Vagina (tissue), 2 donors: ENCODE results near the gene CRHBP. TPM values are rescaled to one million over a fixed set of nuclear protein-coding genes. Genes with fewer than 3 reads are reported as not detected.
"Not testable (repeated sequence)": the region's sequence is repeated elsewhere in the genome, so short reads cannot be mapped to it uniquely, and the experiment has no call there.

ENCODE experiments used
- DNase-seq, 2 donors: peaks; one replicate each; pipeline ENCODE4 v3.0.0-alpha.2; 2017; ENCODE audit errors: extremely low spot score in 2 of 2
- H3K27ac ChIP-seq: fragments of 200-600 bp; sonication (generic); one replicate; pipeline ENCODE4 v1.5.1; 2019
- H3K27me3 ChIP-seq: fragments of 200-600 bp; sonication (generic); one replicate; pipeline ENCODE4 v1.5.1; 2019
- H3K36me3 ChIP-seq, 2 donors: fragments of 200-600 bp; sonication (generic); one replicate each; pipeline ENCODE4 v1.5.1; 2017 to 2019
- H3K4me1 ChIP-seq: fragments of 200-600 bp; sonication (generic); one replicate; pipeline ENCODE4 v1.5.1; 2019
- H3K4me3 ChIP-seq, 2 donors: fragments of 200-600 bp; sonication (generic); 1 replicate in 1 of 2; 2 replicates in 1 of 2; pipeline ENCODE4 v1.5.1; 2016 to 2019
- H3K9me3 ChIP-seq: fragments of 200-600 bp; sonication (generic); one replicate; pipeline ENCODE4 v1.5.1; 2019
- POLR2A ChIP-seq, 2 donors: fragments of 450-650 bp; IDR thresholded peaks; one replicate each; pipeline ENCODE4 v1.6.1; 2017; ENCODE audit warnings: antibody characterized with exemption in 2 of 2, mild to moderate bottlenecking in 2 of 2, moderate library complexity in 2 of 2
- POLR2AphosphoS5 ChIP-seq, 2 donors: sonication (generic); formaldehyde crosslinking; IDR thresholded peaks; one replicate each; pipeline ENCODE4 v1.9.0; 2017; ENCODE audit warnings: antibody characterized with exemption in 2 of 2, mild to moderate bottlenecking in 2 of 2, low read depth in 1 of 2; ENCODE audit not compliant: insufficient read depth in 1 of 2
- intact Hi-C: fragments of 100-400 bp; cut with DNase I; formaldehyde crosslinking; loops from one replicate; pipeline ENCODE4 v1.15.1; 2023
- total RNA-seq: library from RNA; depleted of rRNA; stranded (reverse); fragments of >200 nt; gene quantifications from one replicate; pipeline ENCODE4 v1.2.3, GENCODE V29; 2016
- TF ChIP-seq, protein P1 (sequence below), 3 experiments: fragments of 450-650 bp in 2 of 3; fragments of 200-600 bp in 1 of 3; sonication (generic) in 1 of 3; IDR thresholded peaks; one replicate each; pipeline ENCODE4 v1.5.1; 2017 to 2019; ENCODE audit warnings: antibody characterized with exemption in 3 of 3, mild to moderate bottlenecking in 2 of 3, moderate library complexity in 2 of 3

CRHBP gene, protein sequence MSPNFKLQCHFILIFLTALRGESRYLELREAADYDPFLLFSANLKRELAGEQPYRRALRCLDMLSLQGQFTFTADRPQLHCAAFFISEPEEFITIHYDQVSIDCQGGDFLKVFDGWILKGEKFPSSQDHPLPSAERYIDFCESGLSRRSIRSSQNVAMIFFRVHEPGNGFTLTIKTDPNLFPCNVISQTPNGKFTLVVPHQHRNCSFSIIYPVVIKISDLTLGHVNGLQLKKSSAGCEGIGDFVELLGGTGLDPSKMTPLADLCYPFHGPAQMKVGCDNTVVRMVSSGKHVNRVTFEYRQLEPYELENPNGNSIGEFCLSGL
- total RNA-seq: 5.9 TPM

DNA sequence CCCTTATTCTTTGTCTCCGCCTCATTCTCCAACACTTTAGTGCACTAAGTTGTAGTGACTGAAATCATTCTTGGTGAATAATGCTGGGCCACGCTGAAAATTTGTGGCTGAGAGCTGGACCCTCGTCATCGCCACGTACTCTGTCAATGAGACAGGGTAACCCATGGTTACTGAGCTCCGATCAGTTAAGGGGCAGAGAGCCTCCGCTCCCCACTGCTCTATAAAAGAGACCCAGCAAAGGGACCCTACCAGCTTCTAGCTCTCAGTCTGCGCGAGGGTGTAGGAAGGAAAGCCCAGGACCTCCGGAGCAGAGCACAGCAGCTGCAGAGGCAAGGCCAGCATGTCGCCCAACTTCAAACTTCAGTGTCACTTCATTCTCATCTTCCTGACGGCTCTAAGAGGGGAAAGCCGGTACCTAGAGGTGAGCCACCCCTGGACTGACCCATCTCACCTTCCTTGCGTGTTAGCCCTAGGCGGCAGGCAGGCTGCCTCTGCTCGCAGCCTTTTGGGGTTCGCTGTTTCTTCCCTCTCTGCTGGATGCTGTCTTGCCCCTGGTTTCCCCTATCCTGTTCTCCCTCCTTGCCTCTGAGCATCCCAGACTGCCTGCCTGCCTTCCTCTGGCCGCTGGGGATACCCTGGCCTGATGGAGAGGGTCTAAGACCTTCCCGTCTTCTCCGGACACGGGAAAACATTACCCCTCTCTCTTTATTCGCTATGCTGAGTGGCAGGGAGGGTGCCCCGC is at the start of gene CRHBP:
TSS of gene CRHBP (plus strand) at position 251 of the 742 bp plus-strand sequence. CDS start at position 341, 90 bp downstream.
- peak within 1 kb of the TSS; percentile 28 to 35 for H3K4me3 ChIP-seq
- intact Hi-C loops: no loop called here

DNA sequence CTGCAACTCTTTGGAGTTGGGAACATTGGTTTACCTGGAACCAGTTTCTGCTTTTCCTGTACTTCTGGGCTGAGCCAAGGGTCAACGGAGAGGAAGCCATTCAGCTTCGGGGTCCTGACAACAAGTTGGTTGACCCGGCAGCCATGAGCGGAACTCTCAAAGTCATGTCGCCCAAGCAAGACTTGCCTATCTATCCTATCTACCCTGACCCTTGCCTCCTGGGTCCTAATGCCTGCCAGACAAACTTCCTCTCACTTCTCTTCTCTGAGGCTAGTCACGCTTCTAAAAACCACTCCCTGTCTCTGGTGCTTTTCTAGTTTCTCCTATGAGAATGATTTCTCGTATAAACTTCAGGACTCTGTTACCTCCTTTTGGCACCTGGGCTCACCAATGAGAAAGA is 44.7 kb upstream of the CRHBP start:
- Histone ChIP-seq H3K27ac (no peak overlapping the region), H3K4me1 (no peaks in the 10 kb centered on the region), H3K36me3 (no peaks in the 10 kb centered on the region), H3K4me3 (no peak overlapping the region), H3K9me3 (no peaks in the 10 kb centered on the region), H3K27me3 (no peaks in the 10 kb centered on the region)
- TF ChIP-seq POLR2AphosphoS5 (IDR thresholded peaks at IDR 0.05; ENCODE audit: insufficient read depth in 1 of 2, low read depth in 1 of 2): no peak
- TF ChIP-seq, protein P1, sequence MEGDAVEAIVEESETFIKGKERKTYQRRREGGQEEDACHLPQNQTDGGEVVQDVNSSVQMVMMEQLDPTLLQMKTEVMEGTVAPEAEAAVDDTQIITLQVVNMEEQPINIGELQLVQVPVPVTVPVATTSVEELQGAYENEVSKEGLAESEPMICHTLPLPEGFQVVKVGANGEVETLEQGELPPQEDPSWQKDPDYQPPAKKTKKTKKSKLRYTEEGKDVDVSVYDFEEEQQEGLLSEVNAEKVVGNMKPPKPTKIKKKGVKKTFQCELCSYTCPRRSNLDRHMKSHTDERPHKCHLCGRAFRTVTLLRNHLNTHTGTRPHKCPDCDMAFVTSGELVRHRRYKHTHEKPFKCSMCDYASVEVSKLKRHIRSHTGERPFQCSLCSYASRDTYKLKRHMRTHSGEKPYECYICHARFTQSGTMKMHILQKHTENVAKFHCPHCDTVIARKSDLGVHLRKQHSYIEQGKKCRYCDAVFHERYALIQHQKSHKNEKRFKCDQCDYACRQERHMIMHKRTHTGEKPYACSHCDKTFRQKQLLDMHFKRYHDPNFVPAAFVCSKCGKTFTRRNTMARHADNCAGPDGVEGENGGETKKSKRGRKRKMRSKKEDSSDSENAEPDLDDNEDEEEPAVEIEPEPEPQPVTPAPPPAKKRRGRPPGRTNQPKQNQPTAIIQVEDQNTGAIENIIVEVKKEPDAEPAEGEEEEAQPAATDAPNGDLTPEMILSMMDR (IDR thresholded peaks at IDR 0.05): no peak
- TF ChIP-seq POLR2A (IDR thresholded peaks at IDR 0.05): no peak
- DNase-seq: no peak
- intact Hi-C loops: no loop called here

More for the DNA sequence above, at the start of gene CRHBP:
- H3K27ac ChIP-seq: peak within 1 kb of the TSS; percentile 5
- H3K4me1 ChIP-seq: peaks cover 9% of the 10 kb centered on the region
- no peak for DNase-seq
- peaks cover 7% of the 10 kb centered on the region for H3K27me3 ChIP-seq
- H3K9me3 ChIP-seq: no peaks in the 10 kb centered on the region
- TF ChIP-seq POLR2AphosphoS5 (IDR thresholded peaks at IDR 0.05; ENCODE audit: insufficient read depth in 1 of 2, low read depth in 1 of 2): no peak
- no peak for TF ChIP-seq POLR2A (IDR thresholded peaks at IDR 0.05)
- TF ChIP-seq, protein P1 (IDR thresholded peaks at IDR 0.05): no peak
- H3K36me3 ChIP-seq: no peaks in the 10 kb centered on the region

DNA sequence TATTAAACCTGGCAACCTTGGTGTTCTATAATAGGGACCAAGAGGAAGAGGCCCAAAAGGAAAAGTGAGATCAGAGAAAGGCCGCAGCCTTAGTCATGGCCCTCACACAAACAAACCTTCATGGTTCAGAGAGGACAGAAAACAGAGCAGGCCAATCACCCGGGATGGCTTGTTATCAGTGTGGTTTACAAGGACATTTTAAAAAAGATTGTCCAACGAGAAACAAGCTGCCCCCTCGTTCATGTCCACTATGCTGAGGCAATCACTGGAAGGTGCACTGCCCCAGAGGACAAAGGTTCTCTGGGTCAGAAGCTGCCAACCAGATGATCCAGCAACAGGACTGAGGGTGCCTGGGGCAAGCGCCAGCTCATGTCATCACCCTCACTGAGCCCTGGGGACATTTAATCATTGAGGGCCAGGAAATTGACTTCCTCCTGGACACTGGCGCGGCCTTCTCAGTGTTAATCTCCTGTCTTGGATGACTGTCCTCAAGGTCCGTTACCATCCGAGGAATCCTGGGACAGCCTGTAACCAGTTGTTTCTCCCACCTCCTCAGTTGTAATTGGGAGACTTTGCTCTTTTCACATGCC is 42.4 kb upstream of the CRHBP start:
- H3K36me3 ChIP-seq, intact Hi-C loops, H3K27ac ChIP-seq, H3K27me3 ChIP-seq, H3K4me1 ChIP-seq, H3K9me3 ChIP-seq, H3K4me3 ChIP-seq, DNase-seq: not testable (repeated sequence)

DNA sequence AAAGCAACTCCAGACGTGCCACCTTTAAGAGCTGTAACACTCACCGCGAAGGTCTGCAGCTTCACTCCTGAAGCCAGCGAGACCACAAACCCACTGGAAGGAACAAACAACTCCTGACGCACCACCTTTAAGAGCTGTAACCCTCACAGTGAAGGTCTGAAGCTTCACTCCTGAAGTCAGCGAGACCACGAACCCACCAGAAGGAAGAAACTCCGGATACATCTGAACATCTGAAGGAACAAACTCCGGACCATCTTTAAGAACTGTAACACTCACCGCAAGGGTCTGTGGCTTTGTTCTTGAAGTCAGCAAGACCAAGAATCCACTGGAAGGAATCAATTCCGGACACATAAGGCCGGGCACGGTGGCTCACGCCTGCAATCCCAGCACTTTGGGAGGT is 38.2 kb upstream of the CRHBP start:
- intact Hi-C loops, H3K27me3 ChIP-seq, H3K9me3 ChIP-seq, H3K4me1 ChIP-seq, DNase-seq, H3K36me3 ChIP-seq, H3K4me3 ChIP-seq, H3K27ac ChIP-seq: not testable (repeated sequence)

DNA sequence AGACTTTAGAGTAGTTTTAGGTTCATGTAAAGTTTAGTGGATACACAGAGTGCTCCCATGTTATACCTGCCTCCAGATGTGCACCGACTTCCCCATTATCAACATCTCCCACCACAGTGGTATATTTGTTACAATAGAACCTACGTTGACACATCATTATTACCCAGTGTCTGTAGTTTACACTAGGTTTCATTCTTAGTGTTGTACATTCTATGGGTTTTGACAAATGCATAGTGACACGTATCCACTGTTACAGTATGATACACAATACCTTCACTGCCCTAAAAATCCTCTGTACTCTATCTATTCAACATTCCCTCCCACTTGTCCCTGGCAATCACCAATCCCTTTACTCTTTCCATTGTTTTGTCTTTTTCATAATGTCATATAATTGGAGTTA is 34.3 kb upstream of the CRHBP start:
- no peaks in the 10 kb centered on the region for H3K4me1 ChIP-seq
- DNase-seq: no peak
- H3K36me3 ChIP-seq: no peaks in the 10 kb centered on the region
- H3K27me3 ChIP-seq: no peaks in the 10 kb centered on the region
- intact Hi-C loops: no loop called here
- no peak overlapping the region for H3K27ac ChIP-seq
- H3K4me3 ChIP-seq: no peak overlapping the region
- no peaks in the 10 kb centered on the region for H3K9me3 ChIP-seq
- TF ChIP-seq POLR2A (IDR thresholded peaks at IDR 0.05) (no peak), POLR2AphosphoS5 (IDR thresholded peaks at IDR 0.05; ENCODE audit: insufficient read depth in 1 of 2, low read depth in 1 of 2) (no peak)
- TF ChIP-seq, protein P1 (IDR thresholded peaks at IDR 0.05): no peak

DNA sequence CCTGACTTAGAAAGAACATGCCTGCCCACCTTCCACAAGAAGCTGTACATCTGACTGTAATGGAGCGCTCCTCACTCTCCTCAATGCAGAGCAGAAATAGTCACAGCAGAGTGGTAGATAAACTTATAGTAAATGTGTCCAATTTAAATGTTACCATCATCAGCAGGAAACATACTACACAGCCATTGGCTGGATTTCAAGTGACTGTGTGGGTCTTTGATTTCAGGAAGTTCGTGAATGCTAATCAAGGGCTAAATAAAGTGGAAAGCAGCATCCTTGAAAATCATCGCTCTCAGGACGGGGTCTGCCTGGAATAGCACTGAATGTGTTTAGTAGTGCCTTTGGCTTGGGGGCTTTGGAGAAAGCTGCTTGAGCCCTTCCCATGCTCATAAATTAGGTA is 32.4 kb upstream of the CRHBP start:
- no peaks in the 10 kb centered on the region for H3K27me3 ChIP-seq
- H3K27ac ChIP-seq: no peak overlapping the region
- intact Hi-C loops: no loop called here
- TF ChIP-seq, protein P1 (IDR thresholded peaks at IDR 0.05): no peak
- TF ChIP-seq POLR2AphosphoS5 (IDR thresholded peaks at IDR 0.05; ENCODE audit: insufficient read depth in 1 of 2, low read depth in 1 of 2): no peak
- no peak for TF ChIP-seq POLR2A (IDR thresholded peaks at IDR 0.05)
- no peaks in the 10 kb centered on the region for H3K9me3 ChIP-seq
- DNase-seq: no peak
- H3K4me1 ChIP-seq: no peaks in the 10 kb centered on the region
- no peaks in the 10 kb centered on the region for H3K36me3 ChIP-seq
- H3K4me3 ChIP-seq: no peak overlapping the region
